GM12873 (cell line): ENCODE results near the gene CYRIA.

Source experiments
- TF ChIP-seq, protein P1 (sequence below): IDR thresholded peaks from 2 replicates; pipeline ENCODE4 v1.5.1; 2012; ENCODE audit warnings: low read depth, mild to moderate bottlenecking, moderate library complexity, low read length, control low read depth; ENCODE audit not compliant: insufficient read depth; ENCODE audit errors: missing control alignments

Gene CYRIA

DNA sequence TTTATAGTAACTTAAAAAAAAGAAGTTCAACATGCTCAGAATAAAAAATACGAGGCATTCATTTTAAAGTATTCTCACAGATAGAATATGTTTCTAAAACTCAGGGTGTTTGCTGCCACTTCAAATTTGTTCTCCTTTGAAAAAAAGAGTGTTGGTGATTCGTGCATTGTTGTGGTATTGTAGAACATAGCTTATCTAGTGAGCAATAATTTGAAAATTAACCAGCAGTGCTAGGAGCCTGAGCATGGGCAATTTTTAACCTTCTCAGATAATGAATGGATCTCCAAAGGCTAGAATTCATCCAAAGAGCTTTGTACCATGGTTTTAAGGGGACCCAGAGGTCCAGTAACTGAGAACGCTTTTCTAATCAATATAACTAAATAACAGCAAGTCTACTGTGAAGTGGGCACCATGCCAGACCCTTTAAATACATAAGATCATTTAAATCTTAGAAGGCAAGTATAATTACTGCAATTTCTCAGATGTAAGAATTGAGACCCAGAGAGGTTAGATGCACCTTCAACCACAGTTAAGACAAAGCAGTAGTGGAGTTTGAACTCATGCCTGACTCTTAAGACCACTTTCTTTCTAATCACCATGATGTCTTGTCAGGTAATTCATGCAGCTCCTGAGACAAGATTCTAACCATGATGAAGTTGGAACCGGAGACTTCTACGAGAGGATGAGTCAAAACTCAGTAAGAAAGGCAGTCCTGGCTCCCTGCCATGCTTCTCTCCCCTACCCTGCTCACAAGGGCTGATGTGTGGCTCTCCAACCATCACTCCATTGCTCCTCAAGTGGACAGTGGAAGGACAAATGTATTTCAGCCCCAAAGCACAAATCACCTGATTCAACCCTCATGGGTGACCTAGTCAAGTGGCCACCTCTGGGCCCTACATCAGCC lies 3.4 kb downstream of the CYRIA start:
- TF ChIP-seq, protein P1, sequence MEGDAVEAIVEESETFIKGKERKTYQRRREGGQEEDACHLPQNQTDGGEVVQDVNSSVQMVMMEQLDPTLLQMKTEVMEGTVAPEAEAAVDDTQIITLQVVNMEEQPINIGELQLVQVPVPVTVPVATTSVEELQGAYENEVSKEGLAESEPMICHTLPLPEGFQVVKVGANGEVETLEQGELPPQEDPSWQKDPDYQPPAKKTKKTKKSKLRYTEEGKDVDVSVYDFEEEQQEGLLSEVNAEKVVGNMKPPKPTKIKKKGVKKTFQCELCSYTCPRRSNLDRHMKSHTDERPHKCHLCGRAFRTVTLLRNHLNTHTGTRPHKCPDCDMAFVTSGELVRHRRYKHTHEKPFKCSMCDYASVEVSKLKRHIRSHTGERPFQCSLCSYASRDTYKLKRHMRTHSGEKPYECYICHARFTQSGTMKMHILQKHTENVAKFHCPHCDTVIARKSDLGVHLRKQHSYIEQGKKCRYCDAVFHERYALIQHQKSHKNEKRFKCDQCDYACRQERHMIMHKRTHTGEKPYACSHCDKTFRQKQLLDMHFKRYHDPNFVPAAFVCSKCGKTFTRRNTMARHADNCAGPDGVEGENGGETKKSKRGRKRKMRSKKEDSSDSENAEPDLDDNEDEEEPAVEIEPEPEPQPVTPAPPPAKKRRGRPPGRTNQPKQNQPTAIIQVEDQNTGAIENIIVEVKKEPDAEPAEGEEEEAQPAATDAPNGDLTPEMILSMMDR = no peak

DNA sequence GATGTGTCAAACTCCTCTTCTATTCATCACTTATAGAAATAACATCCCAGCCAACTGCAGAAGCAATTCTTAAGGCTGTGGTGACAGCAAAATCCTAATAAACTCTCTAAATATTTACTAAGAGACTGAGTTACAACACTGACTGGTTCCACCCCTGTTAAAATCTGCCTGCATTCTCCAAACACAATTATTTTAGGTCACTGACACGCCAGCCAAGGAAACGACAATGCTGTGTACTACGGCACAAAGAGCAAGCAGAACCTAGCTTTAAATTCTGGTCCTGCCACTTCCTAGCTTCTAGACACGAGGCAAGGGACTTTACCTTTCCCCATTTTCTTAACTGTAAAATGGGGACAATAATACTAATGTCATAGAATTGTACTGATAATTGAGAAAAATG lies 4.1 kb downstream of the CYRIA start:
- TF ChIP-seq, protein P1 = no peak

DNA sequence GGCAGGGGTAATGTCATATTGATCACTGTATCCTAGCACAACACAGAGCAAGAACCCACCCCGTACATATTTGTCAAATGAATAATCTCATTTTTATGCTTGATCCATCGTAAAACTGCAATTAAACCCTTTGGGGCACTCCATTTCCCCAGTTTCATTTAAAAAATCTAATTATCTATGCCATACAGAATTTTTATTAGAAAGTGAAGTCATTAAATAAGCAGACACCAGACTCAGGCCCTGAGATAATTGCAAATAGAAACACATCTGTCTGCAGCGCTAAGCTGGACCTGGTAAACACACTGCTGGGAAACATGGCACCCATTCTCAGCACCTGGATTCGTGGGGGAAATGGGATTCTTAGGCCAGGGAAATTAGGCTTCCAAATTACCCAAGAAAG lies 5.1 kb downstream of the CYRIA start:
- TF ChIP-seq, protein P1 = no peak

DNA sequence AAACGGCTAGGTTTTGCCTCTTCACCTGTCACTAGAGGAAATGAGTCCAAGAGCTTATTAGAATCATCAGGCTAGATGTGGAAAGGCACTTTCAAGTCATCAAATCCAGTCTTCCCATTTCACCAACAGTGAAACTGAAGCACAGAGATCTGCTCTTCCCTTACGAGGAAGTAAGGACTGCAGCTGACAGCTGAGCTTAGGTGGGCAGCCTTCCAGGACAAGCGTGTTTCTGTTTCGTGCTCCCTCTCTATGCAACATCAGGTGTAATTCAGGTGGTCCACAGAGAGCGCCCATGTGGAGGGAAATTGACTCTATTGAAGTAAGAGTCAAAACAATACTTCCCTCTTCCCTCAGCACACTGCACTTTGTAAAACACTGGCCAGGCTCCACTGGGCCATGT lies 5.5 kb downstream of the CYRIA start:
- TF ChIP-seq, protein P1 = no peak

DNA sequence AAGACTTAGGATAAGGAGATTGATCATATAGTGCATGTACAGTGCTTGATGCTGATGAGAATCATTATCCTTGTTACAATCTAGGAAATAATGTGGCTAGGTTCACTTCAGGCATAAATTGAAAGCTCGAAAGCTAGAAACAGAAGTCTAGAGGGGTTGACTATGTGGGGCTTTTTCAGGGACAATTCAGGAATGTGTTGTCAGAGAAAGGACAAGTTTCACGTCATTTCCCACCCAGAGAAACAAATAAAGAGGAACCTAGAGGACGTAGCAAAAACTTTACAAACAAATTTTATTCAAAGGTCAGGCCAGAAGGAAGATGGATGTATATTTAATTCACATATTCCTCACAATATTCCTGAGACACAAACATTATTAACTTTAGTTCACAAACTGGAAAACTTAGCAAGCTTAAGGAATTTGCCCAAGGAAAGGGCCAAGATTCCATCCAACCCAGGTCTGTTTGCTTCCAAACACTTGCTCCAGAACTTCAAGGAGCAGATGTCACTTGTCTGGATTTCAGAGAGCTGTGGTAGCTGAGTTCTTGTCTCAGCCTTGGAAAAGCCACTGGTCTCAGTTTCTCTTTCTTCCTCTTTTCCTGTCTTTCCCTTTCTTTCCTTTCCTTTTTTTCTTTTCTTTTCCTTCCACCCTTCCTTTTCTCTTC lies 7.4 kb downstream of the CYRIA start:
- TF ChIP-seq, protein P1 = no peak

DNA sequence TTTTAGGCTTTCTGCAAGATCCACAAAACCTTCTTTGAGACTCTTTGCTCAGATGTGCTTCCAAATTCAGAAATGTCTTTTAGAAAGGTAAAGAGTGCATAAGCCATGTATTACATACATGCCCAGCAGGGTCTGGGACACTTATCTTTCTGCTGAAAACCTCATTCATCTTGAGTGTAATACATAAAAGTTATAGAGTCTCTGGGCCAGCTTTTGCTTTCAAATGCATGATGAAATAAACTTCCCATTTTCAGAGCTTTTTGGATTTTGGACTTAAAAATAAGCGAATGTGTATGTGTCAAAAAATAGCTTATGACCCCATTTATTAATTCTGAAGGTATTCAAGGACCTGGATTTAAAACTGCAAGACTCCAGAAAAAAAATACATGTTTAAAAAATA lies 8.0 kb downstream of the CYRIA start:
- TF ChIP-seq, protein P1 = no peak

DNA sequence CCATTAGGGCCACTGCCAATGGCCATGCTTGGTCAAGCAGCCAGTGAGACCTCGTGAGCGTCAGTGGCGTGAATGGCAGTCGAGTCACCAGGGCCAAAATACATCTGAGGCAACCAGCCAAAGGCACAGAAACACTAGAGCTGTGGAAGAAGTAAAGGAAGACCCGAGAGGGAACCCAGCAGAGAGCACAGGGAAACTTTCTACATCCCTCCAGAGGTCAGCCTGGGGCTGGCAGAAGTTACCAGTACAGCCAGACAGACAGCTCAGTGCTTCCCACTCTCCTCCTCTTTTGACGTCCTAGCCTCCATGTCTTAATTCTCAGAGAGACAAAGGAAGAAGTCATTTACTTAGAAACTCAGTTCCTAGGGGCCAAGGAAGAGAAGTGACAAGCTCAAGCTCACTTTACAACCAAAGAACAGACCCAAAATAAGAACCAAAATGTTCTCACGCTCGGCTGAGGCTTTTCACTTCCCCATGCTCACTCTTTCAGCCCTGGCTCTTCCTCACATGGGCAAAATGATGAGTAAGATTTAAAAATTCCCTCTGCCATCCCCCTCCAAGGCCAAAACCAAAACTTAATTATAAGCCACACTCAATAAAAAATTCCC lies 8.7 kb downstream of the CYRIA start:
- TF ChIP-seq, protein P1 = no peak
